Fibroblast of the aortic adventitia (primary cell): ENCODE data around the gene CELA2B. TPM values are rescaled to one million over a fixed set of nuclear protein-coding genes. Genes with fewer than 3 reads are reported as not detected.
"Not testable (repeated sequence)": the region's sequence is repeated elsewhere in the genome, so short reads cannot be mapped to it uniquely, and the experiment has no call there.

ENCODE experiments used
- DNase-seq: peaks from one replicate; pipeline ENCODE4 v3.0.0-alpha.2; 2010; ENCODE audit warnings: low read depth
- H3K4me3 ChIP-seq: 2 replicates; pipeline ENCODE4 v1.5.1; 2011; ENCODE audit warnings: low read depth, mild to moderate bottlenecking, control low read depth, low read length, moderate library complexity
- CTCF ChIP-seq: IDR thresholded peaks from 2 replicates; pipeline ENCODE4 v1.5.1; 2011; ENCODE audit warnings: mild to moderate bottlenecking, low read length, control low read depth, inconsistent platforms; ENCODE audit not compliant: insufficient read depth
- total RNA-seq: library from RNA; depleted of rRNA; stranded (reverse); fragments of >200 nt; gene quantifications from 2 replicates; pipeline ENCODE4 v1.2.3, GENCODE V29; 2012; ENCODE audit warnings: low replicate concordance

The CELA2B gene
- total RNA-seq, 1 donor = not detected

- no peak for DNase-seq
- no peak for TF ChIP-seq CTCF
- no peak overlapping the region for H3K4me3 ChIP-seq
These were observed 9.7 kb downstream of the CELA2B start for GRCh38 chr1:15485636-15486035.

- DNase-seq, H3K4me3 ChIP-seq: not testable (repeated sequence)
These were observed 11.1 kb downstream of the CELA2B start for GRCh38 chr1:15486844-15487610.

GRCh38 chr1:15488371-15488770, 12.5 kb downstream of the CELA2B start:
- no peak for TF ChIP-seq CTCF
- no peak for DNase-seq
- no peak overlapping the region for H3K4me3 ChIP-seq

- no peak for TF ChIP-seq CTCF
- DNase-seq = no peak
- H3K4me3 ChIP-seq = no peak overlapping the region
These were observed 13.3 kb downstream of the CELA2B start for GRCh38 chr1:15489052-15489736.

- not testable (repeated sequence) for DNase-seq, H3K4me3 ChIP-seq
These were observed 15.1 kb downstream of the CELA2B start for GRCh38 chr1:15491010-15491409.

GRCh38 chr1:15492596-15492995, 16.7 kb downstream of the CELA2B start:
- no peak for DNase-seq
- H3K4me3 ChIP-seq = no peak overlapping the region
- no peak for TF ChIP-seq CTCF

- no peak for TF ChIP-seq CTCF
- H3K4me3 ChIP-seq = no peak overlapping the region
- no peak for DNase-seq
These were observed 18.0 kb downstream of the CELA2B start for GRCh38 chr1:15493869-15494390.
